ENCODE data around the gene AASDHPPT.

- TF ChIP-seq POLR2AphosphoS5 (IDR thresholded peaks at IDR 0.05) (no peak), CTCF (IDR thresholded peaks at IDR 0.05; ENCODE audit: poor library complexity, severe bottlenecking) (no peak)
These were observed 56.1 kb downstream of the AASDHPPT start for GRCh38 chr11:106133529-106133928.

All from neural cell (in vitro differentiated cells).